ENCODE measurements around the gene URB2. TPM values are rescaled to one million over a fixed set of nuclear protein-coding genes. Genes with fewer than 3 reads are reported as not detected.
"Not testable (repeated sequence)": the region's sequence is repeated elsewhere in the genome, so short reads cannot be mapped to it uniquely, and the experiment has no call there.

Gene URB2
- total RNA-seq, 1 experiment from 2014 or later, result 17.6 TPM

DNA sequence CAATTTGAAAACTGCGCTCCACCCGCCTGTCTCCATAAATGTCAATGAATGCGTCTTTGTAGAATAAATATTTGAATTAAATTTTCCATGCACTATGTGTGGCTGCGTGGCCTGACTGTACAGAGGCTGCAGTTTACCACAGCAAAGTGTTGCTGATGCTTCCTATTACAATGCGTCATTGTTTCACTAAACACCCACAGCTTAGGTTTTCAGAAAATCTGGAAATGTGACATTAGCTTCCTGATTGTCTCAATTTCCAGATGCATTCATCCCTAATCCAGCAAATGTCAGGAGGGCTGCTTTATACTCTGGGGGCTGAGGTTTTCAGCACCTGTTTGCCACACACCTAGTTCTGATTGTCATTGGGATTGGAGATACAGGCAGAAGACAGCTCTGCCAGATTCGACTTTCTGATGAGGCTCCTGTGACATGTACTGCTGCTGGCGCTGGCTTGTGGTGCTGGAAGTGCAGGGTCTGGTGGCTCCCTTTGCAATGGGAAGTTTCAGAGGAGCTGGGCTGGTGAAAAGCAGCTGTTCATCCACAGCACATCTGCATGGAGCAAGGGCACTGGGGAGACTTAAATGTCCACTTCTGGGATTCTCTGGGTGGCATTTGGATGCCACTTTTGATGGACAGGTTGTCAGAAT, 40.0 kb downstream of the URB2 start:
- DNase-seq (ENCODE audit: low read depth, low spot score), result peak; percentile 43
- in situ Hi-C loops (cut with HindIII; ENCODE audit: low pct_unique_long_range_greater_than_20kb, low sequenced_read_pairs), result no loop called here

- in situ Hi-C loops (cut with HindIII; ENCODE audit: low pct_unique_long_range_greater_than_20kb, low sequenced_read_pairs), result no loop called here
- no peak for DNase-seq (ENCODE audit: low read depth, low spot score)
Measured at GRCh38 chr1:229666585-229666984, 40.5 kb downstream of the URB2 start.

- in situ Hi-C loops (cut with HindIII; ENCODE audit: low pct_unique_long_range_greater_than_20kb, low sequenced_read_pairs), result no loop called here
- no peak for DNase-seq (ENCODE audit: low read depth, low spot score)
Measured at GRCh38 chr1:229669333-229669732, 43.3 kb downstream of the URB2 start.

DNA sequence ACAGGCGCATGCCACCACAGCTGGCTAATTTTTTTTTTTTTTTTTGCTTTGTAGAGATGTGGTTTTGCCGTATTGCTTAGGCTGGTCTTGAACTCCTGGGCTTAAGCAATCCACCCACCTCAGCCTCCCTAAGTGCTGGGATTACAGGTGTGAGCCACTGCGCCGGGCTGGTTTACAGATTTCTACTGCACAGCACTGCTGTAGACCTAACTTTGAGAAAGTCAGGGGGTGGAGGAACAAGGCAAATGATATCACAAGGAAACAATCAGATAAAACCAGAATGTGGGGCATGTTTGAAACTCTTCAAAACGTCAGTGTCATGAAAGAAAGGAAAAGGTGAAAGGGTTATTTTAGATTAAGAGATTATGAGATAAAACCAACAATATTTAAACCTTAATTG, 45.3 kb downstream of the URB2 start:
- no peak for DNase-seq (ENCODE audit: low read depth, low spot score)
- in situ Hi-C loops (cut with HindIII; ENCODE audit: low pct_unique_long_range_greater_than_20kb, low sequenced_read_pairs), result no loop called here

DNA sequence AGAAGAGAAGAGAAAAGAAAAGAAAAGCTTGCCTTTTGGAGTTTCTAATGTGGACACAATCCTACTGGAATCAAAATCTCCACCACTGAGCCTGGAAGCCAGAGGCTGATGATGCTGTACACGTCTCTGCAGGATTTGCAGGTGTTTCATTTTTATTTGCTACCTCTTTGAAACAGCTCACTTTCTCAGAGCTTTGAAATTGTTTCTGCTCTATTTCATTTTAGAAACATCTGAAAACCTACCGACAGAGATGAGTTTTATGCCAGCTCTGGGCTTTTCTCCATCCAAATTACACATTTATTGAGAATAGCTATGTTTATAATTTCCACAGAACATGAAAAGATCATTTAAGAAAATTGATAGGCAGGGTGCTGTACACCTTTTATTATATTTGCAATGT, 46.2 kb downstream of the URB2 start:
- in situ Hi-C loops (cut with HindIII; ENCODE audit: low pct_unique_long_range_greater_than_20kb, low sequenced_read_pairs), result no loop called here
- DNase-seq (ENCODE audit: low read depth, low spot score), result no peak

- no peak for DNase-seq (ENCODE audit: low read depth, low spot score)
Measured at GRCh38 chr1:229674042-229674441, 48.0 kb downstream of the URB2 start.

DNA sequence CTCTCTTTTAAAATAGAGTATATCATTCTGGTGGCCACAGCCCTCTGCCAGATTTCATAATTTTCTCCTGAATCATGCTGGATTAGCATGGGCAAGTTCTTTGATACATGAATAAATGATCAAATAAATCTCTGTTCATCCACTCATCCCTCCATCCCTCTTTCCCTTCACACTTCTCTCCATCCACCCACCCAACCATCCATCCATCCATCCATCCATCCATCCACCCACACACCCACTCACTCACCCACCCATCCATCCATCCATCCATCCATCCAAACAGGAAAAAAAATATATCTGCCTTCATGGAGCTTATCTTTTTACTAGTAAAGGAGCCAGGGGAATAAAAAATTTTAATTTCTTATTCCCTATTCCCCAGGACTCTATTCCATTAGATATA, 49.3 kb downstream of the URB2 start:
- in situ Hi-C loops (cut with HindIII; ENCODE audit: low pct_unique_long_range_greater_than_20kb, low sequenced_read_pairs), result no loop called here
- no peak for DNase-seq (ENCODE audit: low read depth, low spot score)

More at GRCh38 chr1:229674042-229674441, 48.0 kb downstream of the URB2 start:
- in situ Hi-C loops (cut with HindIII; ENCODE audit: low pct_unique_long_range_greater_than_20kb, low sequenced_read_pairs), result no loop called here

- DNase-seq (ENCODE audit: low read depth, low spot score), result no peak
- in situ Hi-C loops (cut with HindIII; ENCODE audit: low pct_unique_long_range_greater_than_20kb, low sequenced_read_pairs), result no loop called here
Measured at GRCh38 chr1:229685149-229685548, 59.1 kb downstream of the URB2 start.

DNA sequence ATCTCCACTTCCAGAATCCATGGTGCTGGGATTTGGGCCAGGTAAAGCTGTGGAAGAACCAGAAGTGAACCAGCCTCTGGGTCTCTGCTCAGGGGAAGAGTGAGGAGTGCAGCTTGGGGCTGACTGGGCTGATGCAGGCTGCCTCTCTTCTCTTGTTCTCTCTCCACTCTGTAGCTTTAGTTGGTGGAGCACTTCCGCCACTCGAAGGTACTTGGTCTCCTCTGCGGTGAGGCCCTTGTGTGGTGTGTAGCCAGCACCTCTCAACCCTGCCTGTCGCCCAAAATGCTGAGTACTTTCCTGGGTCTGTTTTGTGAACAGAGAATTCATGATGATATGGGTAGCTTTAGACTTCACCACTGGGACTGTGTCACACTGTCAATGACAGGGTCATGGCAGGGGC, 63.2 kb downstream of the URB2 start:
- in situ Hi-C loops (cut with HindIII; ENCODE audit: low pct_unique_long_range_greater_than_20kb, low sequenced_read_pairs), result no loop called here
- no peak for DNase-seq (ENCODE audit: low read depth, low spot score)

- no peak for DNase-seq (ENCODE audit: low read depth, low spot score)
- in situ Hi-C loops (cut with HindIII; ENCODE audit: low pct_unique_long_range_greater_than_20kb, low sequenced_read_pairs), result no loop called here
Measured at GRCh38 chr1:229689904-229690303, 63.9 kb downstream of the URB2 start.

- DNase-seq (ENCODE audit: low read depth, low spot score), result no peak
- in situ Hi-C loops (cut with HindIII; ENCODE audit: low pct_unique_long_range_greater_than_20kb, low sequenced_read_pairs), result no loop called here
Measured at GRCh38 chr1:229690662-229691061, 64.6 kb downstream of the URB2 start.

- no peak for DNase-seq (ENCODE audit: low read depth, low spot score)
- in situ Hi-C loops (cut with HindIII; ENCODE audit: low pct_unique_long_range_greater_than_20kb, low sequenced_read_pairs), result no loop called here
Measured at GRCh38 chr1:229691362-229691761, 65.3 kb downstream of the URB2 start.

- DNase-seq (ENCODE audit: low read depth, low spot score), result peak; percentile 48
- in situ Hi-C loops (cut with HindIII; ENCODE audit: low pct_unique_long_range_greater_than_20kb, low sequenced_read_pairs), result no loop called here
Measured at GRCh38 chr1:229693129-229693900, 67.3 kb downstream of the URB2 start.

- no peak for DNase-seq (ENCODE audit: low read depth, low spot score)
- in situ Hi-C loops (cut with HindIII; ENCODE audit: low pct_unique_long_range_greater_than_20kb, low sequenced_read_pairs), result no loop called here
Measured at GRCh38 chr1:229694053-229694693, 68.1 kb downstream of the URB2 start.

DNA sequence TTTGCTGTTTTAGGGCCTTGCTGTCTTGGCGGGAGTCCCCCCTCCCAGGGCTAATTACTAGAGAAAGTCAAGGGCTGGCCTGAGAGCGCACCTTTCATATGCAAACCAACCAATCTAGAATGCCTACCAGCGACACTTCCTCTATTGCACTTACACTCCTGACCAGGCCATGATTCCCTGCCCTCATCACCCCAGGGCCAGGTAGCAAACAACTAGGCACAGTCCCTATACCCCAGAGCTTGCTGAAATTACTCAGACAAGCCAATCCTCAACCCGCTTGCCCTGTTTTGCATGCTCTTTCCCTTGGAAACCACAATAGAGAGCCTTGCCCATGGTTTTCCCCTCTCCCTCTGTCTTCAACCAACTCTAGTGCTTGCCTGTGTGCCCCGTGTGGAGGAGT, 70.3 kb downstream of the URB2 start:
- in situ Hi-C loops (cut with HindIII; ENCODE audit: low pct_unique_long_range_greater_than_20kb, low sequenced_read_pairs), result no loop called here

GRCh38 chr1:229699613-229700267, 73.7 kb downstream of the URB2 start:
- peak; percentile 33 for DNase-seq (ENCODE audit: low read depth, low spot score)
- in situ Hi-C loops (cut with HindIII; ENCODE audit: low pct_unique_long_range_greater_than_20kb, low sequenced_read_pairs), result no loop called here

More for the DNA sequence above, 70.3 kb downstream of the URB2 start:
- DNase-seq (ENCODE audit: low read depth, low spot score), result no peak

DNA sequence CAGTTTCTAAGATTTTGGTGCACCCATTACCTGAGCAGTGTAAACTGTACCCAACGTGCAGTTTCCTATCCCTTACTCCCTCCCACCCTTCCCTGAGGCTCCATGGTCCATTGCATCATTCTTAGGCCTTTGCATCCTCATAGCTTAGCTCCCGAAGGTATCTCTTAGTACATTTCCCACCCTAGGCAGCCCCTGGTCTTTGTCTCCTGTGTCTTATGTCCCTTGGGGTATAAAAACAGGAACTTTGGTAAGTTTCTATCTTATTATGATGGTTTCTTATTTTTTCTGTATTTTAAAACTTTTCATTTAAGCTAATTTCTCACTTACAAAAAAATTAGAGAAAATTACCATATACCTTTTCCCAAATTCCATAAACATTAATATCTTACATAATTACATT, 78.1 kb downstream of the URB2 start:
- in situ Hi-C loops (cut with HindIII; ENCODE audit: low pct_unique_long_range_greater_than_20kb, low sequenced_read_pairs), result no loop called here
- no peak for DNase-seq (ENCODE audit: low read depth, low spot score)

DNA sequence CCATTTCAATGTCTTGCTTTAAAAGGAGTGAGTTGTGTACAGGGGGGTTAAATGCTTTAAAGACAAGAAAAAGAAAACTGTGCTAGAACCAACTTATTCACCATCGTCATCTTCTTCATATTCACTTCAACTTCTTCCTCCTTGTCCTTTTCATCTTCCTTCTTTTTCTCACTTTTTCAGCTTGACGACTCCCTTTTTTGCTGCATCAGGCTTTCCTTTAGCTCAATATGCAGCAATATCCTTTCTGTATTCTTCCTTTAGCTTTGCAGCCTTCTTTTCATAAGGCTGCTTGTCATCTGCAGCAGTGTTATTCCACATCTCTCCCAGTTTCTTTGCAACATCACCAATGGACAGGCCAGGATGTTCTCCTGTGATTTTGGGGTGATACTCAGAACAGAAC, 79.1 kb downstream of the URB2 start:
- in situ Hi-C loops (cut with HindIII; ENCODE audit: low pct_unique_long_range_greater_than_20kb, low sequenced_read_pairs); DNase-seq (ENCODE audit: low read depth, low spot score): not testable (repeated sequence)

Measured in SK-MEL-5 (cell line).